22Rv1 (cell line): ENCODE results near the gene CAMTA1.

Source experiments
- CTCF ChIP-seq: fragments of 450-650 bp; IDR thresholded peaks from 2 replicates; pipeline ENCODE4 v1.5.1; 2017; ENCODE audit warnings: mild to moderate bottlenecking
- ZFX ChIP-seq: fragments of 450-650 bp; IDR thresholded peaks from 2 replicates; pipeline ENCODE4 v1.6.1; 2017; ENCODE audit warnings: antibody characterized with exemption, borderline replicate concordance

GRCh38 chr1:6799499-6799898 is 14.2 kb downstream of the CAMTA1 start:
- TF ChIP-seq CTCF (no peak), ZFX (no peak)
